ENCODE data around the gene LIMCH1.
A peak's percentile ranks its signal among the peaks of the same experiment; 100 is the strongest.
"Not testable (repeated sequence)": the region's sequence is repeated elsewhere in the genome, so short reads cannot be mapped to it uniquely, and the experiment has no call there.

Gene LIMCH1, protein sequence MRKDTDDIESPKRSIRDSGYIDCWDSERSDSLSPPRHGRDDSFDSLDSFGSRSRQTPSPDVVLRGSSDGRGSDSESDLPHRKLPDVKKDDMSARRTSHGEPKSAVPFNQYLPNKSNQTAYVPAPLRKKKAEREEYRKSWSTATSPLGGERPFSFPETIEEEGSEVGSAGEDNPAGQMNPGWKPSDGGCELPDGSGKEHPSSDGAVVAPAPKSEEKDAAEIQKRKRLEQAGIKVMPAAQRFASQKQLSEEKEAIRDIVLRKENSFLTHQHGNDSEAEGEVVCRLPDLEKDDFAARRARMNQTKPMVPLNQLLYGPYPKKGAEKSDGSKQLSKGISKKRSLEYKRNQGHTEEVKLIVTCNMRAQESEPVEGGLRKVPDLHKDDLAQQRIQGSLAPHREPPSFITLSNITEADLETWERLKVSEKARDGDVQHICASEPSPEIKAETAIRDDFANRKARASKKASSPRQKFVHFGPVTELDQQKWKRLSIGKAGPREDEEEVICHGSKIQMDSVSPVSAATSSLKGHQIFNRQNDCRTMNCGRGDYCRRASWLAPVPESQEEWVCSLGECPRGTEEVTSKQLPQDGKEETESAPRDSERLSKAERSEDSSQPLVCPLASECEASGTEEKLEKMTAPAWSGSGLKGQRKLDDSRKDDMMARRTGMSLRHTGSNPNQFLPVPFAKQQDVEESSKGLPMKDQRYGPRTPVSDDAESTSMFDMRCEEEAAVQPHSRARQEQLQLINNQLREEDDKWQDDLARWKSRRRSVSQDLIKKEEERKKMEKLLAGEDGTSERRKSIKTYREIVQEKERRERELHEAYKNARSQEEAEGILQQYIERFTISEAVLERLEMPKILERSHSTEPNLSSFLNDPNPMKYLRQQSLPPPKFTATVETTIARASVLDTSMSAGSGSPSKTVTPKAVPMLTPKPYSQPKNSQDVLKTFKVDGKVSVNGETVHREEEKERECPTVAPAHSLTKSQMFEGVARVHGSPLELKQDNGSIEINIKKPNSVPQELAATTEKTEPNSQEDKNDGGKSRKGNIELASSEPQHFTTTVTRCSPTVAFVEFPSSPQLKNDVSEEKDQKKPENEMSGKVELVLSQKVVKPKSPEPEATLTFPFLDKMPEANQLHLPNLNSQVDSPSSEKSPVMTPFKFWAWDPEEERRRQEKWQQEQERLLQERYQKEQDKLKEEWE (N-terminal part only)

DNA sequence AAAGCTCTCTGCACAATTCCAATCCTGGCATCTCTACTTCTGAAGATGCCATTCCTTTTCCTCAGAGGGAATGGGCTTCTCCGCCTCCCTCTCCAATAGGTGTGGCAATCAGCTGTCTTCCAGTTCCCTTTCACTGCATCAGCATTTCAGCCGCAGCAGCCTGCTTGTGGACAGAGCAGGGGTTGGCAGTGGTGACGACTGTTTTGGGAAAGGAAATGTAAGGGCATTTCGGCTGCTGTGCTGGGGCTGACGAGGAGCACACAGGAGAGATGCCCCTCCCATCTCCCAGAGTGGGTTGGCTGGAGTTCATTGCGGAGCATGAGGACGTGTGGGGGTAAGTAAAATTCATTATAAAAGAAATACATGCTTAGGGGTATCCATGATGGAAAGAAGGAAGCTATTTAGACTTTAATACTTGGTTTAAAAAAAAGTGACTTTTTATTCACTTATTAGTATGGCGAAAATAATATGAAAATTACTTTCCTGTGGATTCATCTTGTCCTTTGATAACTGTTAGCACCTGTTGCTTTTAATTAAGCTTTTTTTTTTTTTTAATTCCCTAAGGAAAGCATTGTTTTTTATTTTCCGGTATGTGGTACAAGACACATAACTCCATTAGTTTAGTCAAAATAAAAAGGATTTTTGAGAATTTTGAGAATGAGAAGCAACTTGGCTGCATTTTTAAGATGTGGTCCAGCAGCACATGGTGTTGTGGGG, at the start of gene LIMCH1:
LIMCH1 (plus strand) TSS at position 141 of the 717 bp plus-strand sequence. CDS start 67,839 bp downstream, outside the sequence.
- DNase-seq: no peak

DNA sequence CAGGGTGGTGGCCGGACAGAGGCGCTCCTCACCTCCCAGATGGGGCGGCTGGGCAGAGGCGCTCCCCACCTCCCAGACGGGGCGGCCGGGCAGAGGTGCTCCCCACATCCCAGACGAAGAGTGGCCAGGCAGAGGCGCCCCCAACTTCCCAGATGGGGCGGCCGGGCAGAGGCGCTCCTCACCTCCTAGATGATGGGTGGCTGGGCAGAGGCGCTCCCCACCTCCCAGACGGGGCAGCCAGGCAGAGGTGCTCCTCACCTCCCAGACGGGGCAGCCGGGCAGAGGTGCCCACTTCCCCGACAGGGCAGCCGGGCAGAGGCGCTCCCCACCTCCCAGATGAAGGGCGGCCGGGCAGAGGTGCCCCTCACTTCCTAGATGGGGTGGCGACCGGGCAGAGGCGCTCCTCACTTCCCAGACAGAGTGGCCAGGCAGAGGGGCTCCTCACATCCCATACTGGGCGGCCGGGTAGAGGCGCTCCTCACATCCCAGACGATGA, 46.8 kb upstream of the LIMCH1 start:
- not testable (repeated sequence) for DNase-seq

DNA sequence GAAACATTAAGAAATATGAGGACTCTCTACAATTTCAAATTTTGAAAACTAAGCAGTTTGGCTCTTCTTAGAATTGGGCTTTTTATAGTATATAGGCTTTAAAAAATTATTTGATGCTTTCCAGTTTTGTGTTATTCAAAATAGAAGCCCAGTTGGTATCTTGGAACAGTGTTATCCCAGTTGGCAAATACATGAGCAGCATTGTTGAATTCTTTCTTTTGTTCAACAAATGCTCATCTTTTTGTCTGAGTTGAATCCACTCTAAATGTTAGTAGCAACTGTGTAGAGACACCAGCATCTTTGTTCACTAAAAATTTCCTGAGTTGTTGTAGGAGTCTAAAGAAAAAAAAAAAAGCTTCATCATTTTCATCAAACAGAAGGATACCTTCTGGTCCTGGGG, 41.0 kb upstream of the LIMCH1 start:
- no peak for DNase-seq

GRCh38 chr4:41498177-41498576, 39.8 kb upstream of the LIMCH1 start:
- no peak for DNase-seq

- DNase-seq: no peak
These were observed 33.7 kb upstream of the LIMCH1 start for GRCh38 chr4:41504167-41504818.

GRCh38 chr4:41505161-41505661, 32.7 kb upstream of the LIMCH1 start:
- no peak for DNase-seq

GRCh38 chr4:41506130-41506529, 31.8 kb upstream of the LIMCH1 start:
- peak; percentile 19 for DNase-seq

DNA sequence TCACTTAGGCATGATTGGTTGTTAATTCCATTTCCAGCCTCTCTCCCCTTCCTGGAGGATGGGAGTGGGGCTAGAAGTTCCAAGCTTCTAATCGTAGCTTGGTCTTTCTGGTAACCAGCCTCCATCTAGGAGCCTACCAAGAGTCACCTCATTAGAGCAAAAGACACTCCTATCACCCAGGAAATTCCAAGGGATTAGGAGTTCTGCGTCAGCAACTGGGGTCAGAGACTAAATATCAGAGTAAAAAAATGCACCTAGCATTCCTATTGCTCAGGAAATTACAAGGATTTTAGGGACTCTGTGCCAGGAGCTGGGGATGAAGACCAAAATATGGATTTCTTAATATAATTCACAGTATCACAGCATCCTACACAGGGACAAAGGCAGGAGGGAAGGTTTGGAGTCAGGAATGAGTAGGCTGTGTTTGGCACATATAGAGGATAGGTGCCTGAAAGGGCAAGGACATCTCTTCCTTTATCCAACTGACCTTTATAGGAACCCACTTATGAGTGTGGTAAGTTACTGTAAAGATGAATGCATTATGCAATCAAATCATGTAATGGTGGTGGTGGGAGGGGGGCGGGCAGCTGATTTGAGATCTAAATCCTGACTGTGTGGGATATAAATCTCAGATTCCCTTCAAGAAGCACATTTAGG, 30.5 kb upstream of the LIMCH1 start:
- no peak for DNase-seq

DNA sequence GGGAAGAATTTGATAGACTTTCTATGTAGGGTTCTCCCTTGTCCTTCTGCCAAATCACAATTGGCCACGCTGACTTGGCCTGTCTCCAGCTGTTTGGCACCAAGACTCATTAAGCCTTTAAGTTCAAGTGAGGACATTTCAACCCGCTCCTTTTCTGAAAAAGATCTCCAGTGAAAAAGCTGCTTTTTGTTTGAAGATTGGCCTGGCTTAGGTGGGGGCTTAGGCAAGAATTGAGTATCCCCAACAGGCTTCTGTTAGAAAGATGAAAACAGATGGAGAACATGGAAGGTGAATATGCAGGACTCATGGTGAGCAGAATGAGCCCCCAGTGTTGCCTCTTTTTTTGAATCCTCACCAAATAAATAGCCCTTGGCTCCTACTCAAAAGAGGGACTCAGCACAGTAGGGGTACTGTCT, 28.5 kb upstream of the LIMCH1 start:
- no peak for DNase-seq

- DNase-seq: no peak
These were observed 27.8 kb upstream of the LIMCH1 start for GRCh38 chr4:41510179-41510578.

DNA sequence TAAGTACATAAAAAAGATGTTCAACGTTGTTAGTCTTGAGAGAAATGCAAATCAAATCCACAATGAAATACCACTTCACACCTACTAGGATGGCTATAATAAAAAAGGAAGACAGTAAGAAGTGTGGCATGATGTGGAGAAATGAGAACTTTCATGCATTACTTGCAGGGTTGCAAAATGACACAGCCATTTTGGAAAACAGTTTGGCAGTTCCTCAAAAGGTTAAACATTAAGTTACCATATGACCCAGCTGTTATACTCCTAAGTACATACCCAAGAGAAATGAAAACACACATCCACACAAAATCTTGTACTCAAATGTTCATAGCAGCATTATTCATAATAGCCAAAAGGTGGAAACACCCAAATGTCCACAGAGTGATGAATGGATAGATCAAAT, 25.8 kb upstream of the LIMCH1 start:
- peak; percentile 11 for DNase-seq

GRCh38 chr4:41512596-41512995, 25.4 kb upstream of the LIMCH1 start:
- DNase-seq: peak; percentile 8

- DNase-seq: no peak
These were observed 23.8 kb upstream of the LIMCH1 start for GRCh38 chr4:41514169-41514568.

DNA sequence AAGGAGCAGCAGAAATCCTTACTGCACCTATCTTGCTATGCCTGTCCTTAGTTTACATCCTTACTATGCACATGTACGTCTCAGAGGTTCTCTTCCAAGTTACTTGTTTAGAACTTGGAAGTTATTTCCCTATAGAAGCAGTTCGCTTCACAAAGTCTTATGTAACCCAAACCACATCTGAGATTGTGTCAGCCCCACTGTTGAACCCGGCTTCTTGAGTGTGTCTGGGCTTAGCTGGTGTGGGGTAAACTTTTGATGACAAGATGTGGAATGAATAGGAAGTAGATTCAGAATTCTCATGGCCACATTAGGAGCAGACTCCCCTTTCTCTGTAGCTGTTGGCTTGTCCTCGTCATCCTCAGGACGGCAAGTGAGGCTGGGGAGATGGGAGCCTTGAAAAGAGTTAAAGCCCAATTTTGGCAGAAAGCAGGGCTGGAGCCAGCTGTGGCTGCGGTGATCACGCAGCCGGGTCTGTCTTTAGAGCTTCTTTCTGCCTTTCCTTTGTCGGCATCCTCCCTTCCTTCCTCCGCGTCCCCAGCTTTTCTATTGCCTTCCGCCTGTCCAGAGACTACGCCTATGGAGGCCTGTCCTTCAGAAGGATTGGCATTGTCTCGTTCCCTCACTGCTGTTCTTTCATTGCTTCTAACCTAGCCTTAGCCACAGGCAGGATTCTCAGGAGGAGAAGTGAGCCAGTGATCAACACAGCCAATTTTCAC, 23.0 kb upstream of the LIMCH1 start:
- DNase-seq: peak; percentile 12

DNA sequence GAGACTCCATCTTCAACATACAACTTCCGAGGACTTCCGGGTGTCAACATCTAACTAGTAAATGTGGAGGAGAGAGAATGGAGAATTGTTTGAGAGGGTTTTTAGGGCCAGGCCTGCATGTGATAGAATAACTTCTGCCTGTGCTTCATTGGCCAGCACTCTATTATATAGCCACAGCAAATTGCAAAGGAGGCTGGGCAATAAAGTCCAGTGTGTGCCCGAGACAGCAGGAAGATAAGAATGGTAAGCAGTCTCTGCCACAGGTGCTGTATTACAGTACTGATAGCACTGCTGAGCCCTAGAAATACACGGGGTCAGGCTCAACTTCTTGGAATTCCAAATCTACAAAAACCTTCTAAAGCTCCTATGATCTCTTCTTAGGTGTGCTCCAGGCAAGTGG, 20.8 kb upstream of the LIMCH1 start:
- no peak for DNase-seq

- DNase-seq: no peak
These were observed 20.2 kb upstream of the LIMCH1 start for GRCh38 chr4:41517747-41518146.

DNA sequence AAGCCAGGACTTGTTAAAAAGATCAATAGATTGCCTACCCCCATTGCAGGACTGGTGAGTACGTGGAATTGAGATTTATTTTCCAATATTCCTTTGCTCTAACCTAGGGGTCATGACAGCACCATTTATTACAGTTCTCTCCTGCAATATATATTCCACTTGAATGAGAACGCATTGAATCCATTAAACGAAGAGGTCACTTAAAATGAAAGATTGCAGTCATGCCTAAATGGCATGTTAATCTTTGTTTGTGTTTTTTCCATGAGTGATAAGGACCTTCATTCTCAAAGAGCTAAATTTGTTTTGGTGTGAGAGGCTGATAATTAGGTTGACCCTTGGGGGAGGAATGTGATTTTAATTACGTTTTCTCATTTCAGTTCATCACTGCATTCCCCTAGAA, 13.5 kb upstream of the LIMCH1 start:
- no peak for DNase-seq

GRCh38 chr4:41525129-41525528, 12.8 kb upstream of the LIMCH1 start:
- no peak for DNase-seq

DNA sequence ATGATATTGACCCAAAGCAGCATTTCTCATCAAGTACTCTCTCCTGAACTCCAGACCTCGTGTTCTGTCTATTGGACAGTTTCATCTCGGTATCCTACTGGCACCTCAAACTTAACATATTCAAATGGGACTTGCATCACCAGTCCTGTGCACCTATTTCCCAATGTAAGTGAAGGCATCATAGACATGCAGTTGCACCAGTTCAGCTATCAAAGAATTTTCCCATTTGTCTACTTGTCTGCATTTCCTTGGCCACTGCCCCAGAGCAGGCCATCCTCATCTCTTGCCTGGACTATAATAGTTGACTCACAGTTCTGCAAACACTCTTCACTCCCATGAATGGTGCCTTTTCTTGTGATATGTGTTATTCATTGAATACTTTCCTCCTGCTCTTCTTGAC, 11.3 kb upstream of the LIMCH1 start:
- DNase-seq: no peak

GRCh38 chr4:41528512-41529205, 9.3 kb upstream of the LIMCH1 start:
- no peak for DNase-seq

All from hematopoietic multipotent progenitor cell treated with erythropoietin and hydrocortisone succinate and interleukin-3 and kit ligand, for 6 days (in vitro differentiated cells).